K562 (cell line): ENCODE data around the gene SCN1A.

Experiments
- BRCA1 ChIP-seq, 2 experiments: fragments of 450-650 bp in 1 of 2; sonication (generic) in 1 of 2; formaldehyde crosslinking in 1 of 2; IDR thresholded peaks; 2 replicates each; pipeline versions ENCODE4 v1.5.0 to v1.6.1; 2017 to 2020; ENCODE audit warnings: mild to moderate bottlenecking in 1 of 2, missing genetic modification reagents in 1 of 2
- ETV6 ChIP-seq, 3 experiments: fragments of 150-350 bp in 1 of 3; sonication (generic) in 1 of 3; formaldehyde crosslinking in 1 of 3; IDR thresholded peaks; 2 replicates each; pipeline versions ENCODE4 v1.6.1 to v1.8.0; 2014 to 2022; ENCODE audit warnings: borderline replicate concordance in 2 of 3, low read depth in 2 of 3, antibody characterized with exemption in 1 of 3, low read length in 1 of 3, mild to moderate bottlenecking in 1 of 3, missing genetic modification reagents in 1 of 3
- MYBL2 ChIP-seq, 2 experiments: fragments of 450-650 bp in 1 of 2; sonication (generic) in 1 of 2; formaldehyde crosslinking in 1 of 2; IDR thresholded peaks; 2 replicates each; pipeline versions ENCODE4 v1.6.1 to v1.8.1; 2017 to 2022; ENCODE audit warnings: borderline replicate concordance in 1 of 2, inconsistent platforms in 1 of 2, low read depth in 1 of 2, mild to moderate bottlenecking in 1 of 2, missing genetic modification reagents in 1 of 2, moderate library complexity in 1 of 2
- POLR2A ChIP-seq: fragments of 450-650 bp; conservative IDR thresholded peaks from 2 replicates; pipeline ENCODE4 v1.6.1; 2016
- ZBTB1 ChIP-seq: sonication (generic); formaldehyde crosslinking; IDR thresholded peaks from 2 replicates; pipeline ENCODE4 v1.8.1; 2023; ENCODE audit warnings: missing genetic modification reagents, low read depth, mild to moderate bottlenecking, borderline replicate concordance
- ZBTB33 ChIP-seq: sonication (generic); formaldehyde crosslinking; IDR thresholded peaks from 2 replicates; pipeline ENCODE4 v1.8.1; 2023; ENCODE audit warnings: mild to moderate bottlenecking, missing genetic modification reagents
- ZKSCAN1 ChIP-seq: fragments of 150-350 bp; IDR thresholded peaks from 2 replicates; pipeline ENCODE4 v1.6.1; 2016; ENCODE audit warnings: low read depth, low read length
- TF ChIP-seq, protein P1 (sequence below), 3 experiments: IDR thresholded peaks in 2 of 3; conservative IDR thresholded peaks in 1 of 3; 2 replicates each; pipeline ENCODE4 v1.5.1; 2011 to 2012; ENCODE audit warnings: low read length in 3 of 3, mild to moderate bottlenecking in 3 of 3, control low read depth in 2 of 3, improper control_type of control experiment in 1 of 3, inconsistent platforms in 1 of 3, low read depth in 1 of 3, mixed read lengths in 1 of 3, moderate library complexity in 1 of 3; ENCODE audit not compliant: insufficient read depth in 2 of 3

DNA sequence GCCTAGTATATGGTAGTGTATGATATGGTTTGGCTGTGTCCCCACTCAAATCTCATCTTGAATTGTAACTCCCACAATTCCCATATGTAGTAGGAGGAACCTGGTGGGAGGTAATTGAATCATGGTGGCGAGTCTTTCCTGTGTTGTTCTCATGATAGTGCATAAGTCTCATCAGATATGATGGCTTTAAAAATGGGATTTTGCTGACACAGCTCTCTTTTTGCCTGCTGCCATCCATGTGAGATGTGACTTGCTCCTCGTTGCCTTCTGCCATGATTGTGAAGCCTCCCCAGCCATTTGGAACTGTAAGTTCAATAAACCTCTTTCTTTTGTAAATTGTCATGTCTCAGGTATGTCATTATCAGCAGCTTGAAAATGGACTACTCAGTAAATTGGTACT, 9.5 kb upstream of the SCN1A start:
- TF ChIP-seq MYBL2 (IDR thresholded peaks at IDR 0.05; ENCODE audit: low read depth) (no peak), MYBL2 (CRISPR knock-in tag; IDR thresholded peaks at IDR 0.05; ENCODE audit: borderline replicate concordance) (no peak), ZBTB1 (CRISPR knock-in tag) (no peak), BRCA1 (IDR thresholded peaks at IDR 0.05) (no peak), BRCA1 (CRISPR knock-in tag; IDR thresholded peaks at IDR 0.05) (no peak), ZKSCAN1 (no peak), POLR2A (no peak), ETV6 (IDR thresholded peaks at IDR 0.05; ENCODE audit: borderline replicate concordance in 1 of 2, low read depth in 2 of 2, low read length in 1 of 2) (no peak), ETV6 (CRISPR knock-in tag; IDR thresholded peaks at IDR 0.05; ENCODE audit: borderline replicate concordance) (no peak), ZBTB33 (CRISPR knock-in tag) (no peak)
- TF ChIP-seq, protein P1, sequence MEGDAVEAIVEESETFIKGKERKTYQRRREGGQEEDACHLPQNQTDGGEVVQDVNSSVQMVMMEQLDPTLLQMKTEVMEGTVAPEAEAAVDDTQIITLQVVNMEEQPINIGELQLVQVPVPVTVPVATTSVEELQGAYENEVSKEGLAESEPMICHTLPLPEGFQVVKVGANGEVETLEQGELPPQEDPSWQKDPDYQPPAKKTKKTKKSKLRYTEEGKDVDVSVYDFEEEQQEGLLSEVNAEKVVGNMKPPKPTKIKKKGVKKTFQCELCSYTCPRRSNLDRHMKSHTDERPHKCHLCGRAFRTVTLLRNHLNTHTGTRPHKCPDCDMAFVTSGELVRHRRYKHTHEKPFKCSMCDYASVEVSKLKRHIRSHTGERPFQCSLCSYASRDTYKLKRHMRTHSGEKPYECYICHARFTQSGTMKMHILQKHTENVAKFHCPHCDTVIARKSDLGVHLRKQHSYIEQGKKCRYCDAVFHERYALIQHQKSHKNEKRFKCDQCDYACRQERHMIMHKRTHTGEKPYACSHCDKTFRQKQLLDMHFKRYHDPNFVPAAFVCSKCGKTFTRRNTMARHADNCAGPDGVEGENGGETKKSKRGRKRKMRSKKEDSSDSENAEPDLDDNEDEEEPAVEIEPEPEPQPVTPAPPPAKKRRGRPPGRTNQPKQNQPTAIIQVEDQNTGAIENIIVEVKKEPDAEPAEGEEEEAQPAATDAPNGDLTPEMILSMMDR (IDR thresholded peaks at IDR 0.05 in 2 of 3, conservative IDR thresholded peaks at IDR 0.05 in 1 of 3; ENCODE audit: insufficient read depth in 2 of 3, low read depth in 1 of 3, low read length in 3 of 3) = no peak
